ENCODE measurements around the gene MYO5B. TPM values are rescaled to one million over a fixed set of nuclear protein-coding genes. Genes with fewer than 3 reads are reported as not detected.

Gene MYO5B
- total RNA-seq, 2 experiments from 2014 or later = not detected

DNA sequence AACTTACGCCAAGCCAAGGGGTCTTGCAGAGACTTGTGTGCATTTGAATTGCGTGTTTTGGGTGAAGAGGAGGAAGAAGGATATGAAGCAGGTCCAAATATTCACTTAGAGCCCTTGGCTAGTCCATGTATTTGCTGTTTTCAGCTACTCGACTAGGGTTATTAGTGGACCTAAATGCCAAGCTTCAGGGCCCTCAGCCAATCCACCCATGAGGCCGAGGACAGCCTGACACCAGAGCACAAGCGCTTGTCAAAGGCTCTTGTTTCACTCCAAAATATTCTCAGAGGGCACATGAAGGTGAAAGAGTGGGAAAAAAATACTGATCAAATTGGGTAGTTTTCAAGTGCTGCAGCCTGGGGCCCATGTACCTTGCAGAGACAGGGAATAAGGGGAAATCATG lies 206.8 kb downstream of the MYO5B start:
- no TSS peak for BruUV-seq (replicated peaks)
- POLR2A ChIA-PET = no interaction called here
- Histone ChIP-seq H2AFZ (ENCODE audit: low read length) (no peak overlapping the region), H3K9me2 (ENCODE audit: insufficient read depth, low read length) (no peaks in the 10 kb centered on the region), H3K4me2 (ENCODE audit: low read length) (no peak overlapping the region), H3K4me1 (ENCODE audit: insufficient read depth, low read length, poor library complexity, severe bottlenecking) (no peaks in the 10 kb centered on the region), H3K9me3 (ENCODE audit: low read length) (no peaks in the 10 kb centered on the region), H3K79me2 (ENCODE audit: insufficient read depth, low read depth, low read length) (no peaks in the 10 kb centered on the region), H3K4me3 (ENCODE audit: low read depth, low read length, poor library complexity, severe bottlenecking) (no peak overlapping the region), H3K27ac (ENCODE audit: low read depth, low read length, poor library complexity, severe bottlenecking) (no peak overlapping the region), H4K20me1 (ENCODE audit: insufficient read depth, low read length) (no peaks in the 10 kb centered on the region), H3K36me3 (ENCODE audit: insufficient read depth, low read length) (no peaks in the 10 kb centered on the region)
- TF ChIP-seq, protein P1, sequence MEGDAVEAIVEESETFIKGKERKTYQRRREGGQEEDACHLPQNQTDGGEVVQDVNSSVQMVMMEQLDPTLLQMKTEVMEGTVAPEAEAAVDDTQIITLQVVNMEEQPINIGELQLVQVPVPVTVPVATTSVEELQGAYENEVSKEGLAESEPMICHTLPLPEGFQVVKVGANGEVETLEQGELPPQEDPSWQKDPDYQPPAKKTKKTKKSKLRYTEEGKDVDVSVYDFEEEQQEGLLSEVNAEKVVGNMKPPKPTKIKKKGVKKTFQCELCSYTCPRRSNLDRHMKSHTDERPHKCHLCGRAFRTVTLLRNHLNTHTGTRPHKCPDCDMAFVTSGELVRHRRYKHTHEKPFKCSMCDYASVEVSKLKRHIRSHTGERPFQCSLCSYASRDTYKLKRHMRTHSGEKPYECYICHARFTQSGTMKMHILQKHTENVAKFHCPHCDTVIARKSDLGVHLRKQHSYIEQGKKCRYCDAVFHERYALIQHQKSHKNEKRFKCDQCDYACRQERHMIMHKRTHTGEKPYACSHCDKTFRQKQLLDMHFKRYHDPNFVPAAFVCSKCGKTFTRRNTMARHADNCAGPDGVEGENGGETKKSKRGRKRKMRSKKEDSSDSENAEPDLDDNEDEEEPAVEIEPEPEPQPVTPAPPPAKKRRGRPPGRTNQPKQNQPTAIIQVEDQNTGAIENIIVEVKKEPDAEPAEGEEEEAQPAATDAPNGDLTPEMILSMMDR (conservative IDR thresholded peaks at IDR 0.05; ENCODE audit: low read length) = no peak
- no peak for TF ChIP-seq EZH2phosphoT487 (IDR thresholded peaks at IDR 0.05; ENCODE audit: borderline replicate concordance, low read depth, low read length)
- DNase-seq (ENCODE audit: low spot score) = no peak
- CTCF ChIA-PET (ENCODE audit: unreplicated experiment) = no interaction called here
- intact Hi-C loops (cut with micrococcal nuclease; ENCODE audit: unreplicated experiment) = no loop called here

GRCh38 chr18:49985236-49985635 lies 209.7 kb downstream of the MYO5B start:
- DNase-seq (ENCODE audit: low spot score) = no peak
- BruUV-seq (replicated peaks) = no TSS peak

GRCh38 chr18:49980896-49981295 lies 214.1 kb downstream of the MYO5B start:
- no peak overlapping the region for H3K27ac ChIP-seq (ENCODE audit: low read depth, low read length, poor library complexity, severe bottlenecking)
- DNase-seq (ENCODE audit: low spot score) = no peak
- intact Hi-C loops (cut with micrococcal nuclease; ENCODE audit: unreplicated experiment) = no loop called here
- ChIA-PET CTCF (ENCODE audit: unreplicated experiment) (no interaction called here), POLR2A (no interaction called here)
- no peaks in the 10 kb centered on the region for H3K9me2 ChIP-seq (ENCODE audit: insufficient read depth, low read length)
- no peak overlapping the region for H3K4me2 ChIP-seq (ENCODE audit: low read length)
- H3K9me3 ChIP-seq (ENCODE audit: low read length) = no peaks in the 10 kb centered on the region
- H3K4me1 ChIP-seq (ENCODE audit: insufficient read depth, low read length, poor library complexity, severe bottlenecking) = no peaks in the 10 kb centered on the region
- no peaks in the 10 kb centered on the region for H4K20me1 ChIP-seq (ENCODE audit: insufficient read depth, low read length)
- no TSS peak for BruUV-seq (replicated peaks)
- no peak overlapping the region for H2AFZ ChIP-seq (ENCODE audit: low read length)
- H3K79me2 ChIP-seq (ENCODE audit: insufficient read depth, low read depth, low read length) = no peaks in the 10 kb centered on the region
- no peaks in the 10 kb centered on the region for H3K36me3 ChIP-seq (ENCODE audit: insufficient read depth, low read length)
- no peak for TF ChIP-seq EZH2phosphoT487 (IDR thresholded peaks at IDR 0.05; ENCODE audit: borderline replicate concordance, low read depth, low read length)
- TF ChIP-seq, protein P1 (conservative IDR thresholded peaks at IDR 0.05; ENCODE audit: low read length) = no peak
- H3K4me3 ChIP-seq (ENCODE audit: low read depth, low read length, poor library complexity, severe bottlenecking) = no peak overlapping the region

More at GRCh38 chr18:49985236-49985635, 209.7 kb downstream of the MYO5B start:
- H3K27ac ChIP-seq (ENCODE audit: low read depth, low read length, poor library complexity, severe bottlenecking) = no peak overlapping the region
- no peaks in the 10 kb centered on the region for H4K20me1 ChIP-seq (ENCODE audit: insufficient read depth, low read length)
- no peak for TF ChIP-seq EZH2phosphoT487 (IDR thresholded peaks at IDR 0.05; ENCODE audit: borderline replicate concordance, low read depth, low read length)
- TF ChIP-seq, protein P1 (conservative IDR thresholded peaks at IDR 0.05; ENCODE audit: low read length) = no peak
- intact Hi-C loops (cut with micrococcal nuclease; ENCODE audit: unreplicated experiment) = no loop called here
- no peaks in the 10 kb centered on the region for H3K9me3 ChIP-seq (ENCODE audit: low read length)
- CTCF ChIA-PET (ENCODE audit: unreplicated experiment) = no interaction called here
- no peaks in the 10 kb centered on the region for H3K9me2 ChIP-seq (ENCODE audit: insufficient read depth, low read length)
- POLR2A ChIA-PET = no interaction called here
- H3K4me1 ChIP-seq (ENCODE audit: insufficient read depth, low read length, poor library complexity, severe bottlenecking) = no peaks in the 10 kb centered on the region
- no peak overlapping the region for H2AFZ ChIP-seq (ENCODE audit: low read length)
- no peak overlapping the region for H3K4me2 ChIP-seq (ENCODE audit: low read length)
- H3K4me3 ChIP-seq (ENCODE audit: low read depth, low read length, poor library complexity, severe bottlenecking) = no peak overlapping the region
- H3K36me3 ChIP-seq (ENCODE audit: insufficient read depth, low read length) = no peaks in the 10 kb centered on the region
- no peaks in the 10 kb centered on the region for H3K79me2 ChIP-seq (ENCODE audit: insufficient read depth, low read depth, low read length)
